NCI-H748 (cell line): ENCODE results near the gene LHX1.

Experiments
- DNase-seq: peaks from one replicate; lab custom pipeline; 2025; ENCODE audit not compliant: unreplicated experiment; lab: John Stamatoyannopoulos, UW

Gene LHX1

GRCh38 chr17:36950027-36950426 lies 12.8 kb downstream of the LHX1 start:
- DNase-seq, result no peak

- DNase-seq, result no peak
Observed at GRCh38 chr17:36951084-36951789, 14.0 kb downstream of the LHX1 start.

- DNase-seq, result no peak
Observed at GRCh38 chr17:36971508-36971907, 34.2 kb downstream of the LHX1 start.

GRCh38 chr17:36972186-36972700 lies 35.0 kb downstream of the LHX1 start:
- DNase-seq, result no peak

- no peak for DNase-seq
Observed at GRCh38 chr17:36972905-36973304, 35.6 kb downstream of the LHX1 start.

- DNase-seq, result no peak
Observed at GRCh38 chr17:36975922-36976515, 38.7 kb downstream of the LHX1 start.

- DNase-seq, result no peak
Observed at GRCh38 chr17:36977066-36977465, 39.8 kb downstream of the LHX1 start.

GRCh38 chr17:36977568-36977967 lies 40.3 kb downstream of the LHX1 start:
- DNase-seq, result no peak

- no peak for DNase-seq
Observed at GRCh38 chr17:36978810-36979564, 41.7 kb downstream of the LHX1 start.

- DNase-seq, result no peak
Observed at GRCh38 chr17:36979565-36979941, 42.3 kb downstream of the LHX1 start.

GRCh38 chr17:36980280-36980761 lies 43.0 kb downstream of the LHX1 start:
- DNase-seq, result no peak

GRCh38 chr17:36983618-36984017 lies 46.3 kb downstream of the LHX1 start:
- no peak for DNase-seq

GRCh38 chr17:36989173-36989572 lies 51.9 kb downstream of the LHX1 start:
- DNase-seq, result no peak

- no peak for DNase-seq
Observed at GRCh38 chr17:36992701-36993100, 55.4 kb downstream of the LHX1 start.

- DNase-seq, result no peak
Observed at GRCh38 chr17:36993227-36993626, 56.0 kb downstream of the LHX1 start.
